Middle frontal gyrus (tissue), 1 donor: Measurements from ENCODE around the gene ICOSLG.
"Not testable (repeated sequence)": the region's sequence is repeated elsewhere in the genome, so short reads cannot be mapped to it uniquely, and the experiment has no call there.

Source experiments
- DNase-seq: peaks from one replicate; pipeline ENCODE4 v3.0.0-alpha.2; 2015; ENCODE audit warnings: low spot score; ENCODE audit errors: extremely low spot score

The ICOSLG gene

GRCh38 chr21:44184862-44185261 is 55.9 kb downstream of the ICOSLG start:
- DNase-seq = not testable (repeated sequence)

- DNase-seq = not testable (repeated sequence)
Observed at GRCh38 chr21:44182202-44182601, 58.5 kb downstream of the ICOSLG start.

GRCh38 chr21:44181506-44181905 is 59.2 kb downstream of the ICOSLG start:
- not testable (repeated sequence) for DNase-seq

- not testable (repeated sequence) for DNase-seq
Observed at GRCh38 chr21:44176127-44176526, 64.6 kb downstream of the ICOSLG start.

GRCh38 chr21:44175189-44175588 is 65.6 kb downstream of the ICOSLG start:
- DNase-seq = not testable (repeated sequence)
